ENCODE results near the gene UBE2J2.

Gene UBE2J2

GRCh38 chr1:1267488-1268283 lies 6.0 kb downstream of the UBE2J2 start:
- TF ChIP-seq TAF1 (IDR thresholded peaks at IDR 0.05; ENCODE audit: low read depth) (no peak), CREB1 (IDR thresholded peaks at IDR 0.05; ENCODE audit: low read depth) (no peak), RAD21 (IDR thresholded peaks at IDR 0.05; ENCODE audit: low read depth) (no peak), TCF12 (IDR thresholded peaks at IDR 0.05; ENCODE audit: low read depth) (no peak), FOXM1 (IDR thresholded peaks at IDR 0.05; ENCODE audit: borderline replicate concordance, low read depth) (no peak), YY1 (IDR thresholded peaks at IDR 0.05; ENCODE audit: low read depth) (no peak), CEBPB (IDR thresholded peaks at IDR 0.05) (no peak), MAX (IDR thresholded peaks at IDR 0.05) (no peak), NFIC (IDR thresholded peaks at IDR 0.05) (no peak), TEAD4 (IDR thresholded peaks at IDR 0.05) (no peak), EP300 (IDR thresholded peaks at IDR 0.05; ENCODE audit: borderline replicate concordance) (no peak), ZBTB7A (IDR thresholded peaks at IDR 0.05; ENCODE audit: low read depth) (no peak)
- TF ChIP-seq, protein P1, sequence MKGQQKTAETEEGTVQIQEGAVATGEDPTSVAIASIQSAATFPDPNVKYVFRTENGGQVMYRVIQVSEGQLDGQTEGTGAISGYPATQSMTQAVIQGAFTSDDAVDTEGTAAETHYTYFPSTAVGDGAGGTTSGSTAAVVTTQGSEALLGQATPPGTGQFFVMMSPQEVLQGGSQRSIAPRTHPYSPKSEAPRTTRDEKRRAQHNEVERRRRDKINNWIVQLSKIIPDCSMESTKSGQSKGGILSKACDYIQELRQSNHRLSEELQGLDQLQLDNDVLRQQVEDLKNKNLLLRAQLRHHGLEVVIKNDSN (IDR thresholded peaks at IDR 0.05) = no peak
- TF ChIP-seq, protein P2, sequence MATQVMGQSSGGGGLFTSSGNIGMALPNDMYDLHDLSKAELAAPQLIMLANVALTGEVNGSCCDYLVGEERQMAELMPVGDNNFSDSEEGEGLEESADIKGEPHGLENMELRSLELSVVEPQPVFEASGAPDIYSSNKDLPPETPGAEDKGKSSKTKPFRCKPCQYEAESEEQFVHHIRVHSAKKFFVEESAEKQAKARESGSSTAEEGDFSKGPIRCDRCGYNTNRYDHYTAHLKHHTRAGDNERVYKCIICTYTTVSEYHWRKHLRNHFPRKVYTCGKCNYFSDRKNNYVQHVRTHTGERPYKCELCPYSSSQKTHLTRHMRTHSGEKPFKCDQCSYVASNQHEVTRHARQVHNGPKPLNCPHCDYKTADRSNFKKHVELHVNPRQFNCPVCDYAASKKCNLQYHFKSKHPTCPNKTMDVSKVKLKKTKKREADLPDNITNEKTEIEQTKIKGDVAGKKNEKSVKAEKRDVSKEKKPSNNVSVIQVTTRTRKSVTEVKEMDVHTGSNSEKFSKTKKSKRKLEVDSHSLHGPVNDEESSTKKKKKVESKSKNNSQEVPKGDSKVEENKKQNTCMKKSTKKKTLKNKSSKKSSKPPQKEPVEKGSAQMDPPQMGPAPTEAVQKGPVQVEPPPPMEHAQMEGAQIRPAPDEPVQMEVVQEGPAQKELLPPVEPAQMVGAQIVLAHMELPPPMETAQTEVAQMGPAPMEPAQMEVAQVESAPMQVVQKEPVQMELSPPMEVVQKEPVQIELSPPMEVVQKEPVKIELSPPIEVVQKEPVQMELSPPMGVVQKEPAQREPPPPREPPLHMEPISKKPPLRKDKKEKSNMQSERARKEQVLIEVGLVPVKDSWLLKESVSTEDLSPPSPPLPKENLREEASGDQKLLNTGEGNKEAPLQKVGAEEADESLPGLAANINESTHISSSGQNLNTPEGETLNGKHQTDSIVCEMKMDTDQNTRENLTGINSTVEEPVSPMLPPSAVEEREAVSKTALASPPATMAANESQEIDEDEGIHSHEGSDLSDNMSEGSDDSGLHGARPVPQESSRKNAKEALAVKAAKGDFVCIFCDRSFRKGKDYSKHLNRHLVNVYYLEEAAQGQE (IDR thresholded peaks at IDR 0.05; ENCODE audit: low read depth) = no peak

GRCh38 chr1:1264868-1265272 lies 8.8 kb downstream of the UBE2J2 start:
- TF ChIP-seq RAD21 (IDR thresholded peaks at IDR 0.05; ENCODE audit: low read depth) (peak; percentile 23; the same call in 1 of the 2 replicates), EGR1 (IDR thresholded peaks at IDR 0.05) (no peak), TAF1 (IDR thresholded peaks at IDR 0.05; ENCODE audit: low read depth) (no peak)

GRCh38 chr1:1264026-1264425 lies 9.6 kb downstream of the UBE2J2 start:
- TF ChIP-seq YY1 (IDR thresholded peaks at IDR 0.05; ENCODE audit: low read depth) = no peak
- no peak for TF ChIP-seq CEBPB (IDR thresholded peaks at IDR 0.05)
- no peak for TF ChIP-seq CREB1 (IDR thresholded peaks at IDR 0.05; ENCODE audit: low read depth)
- TF ChIP-seq, protein P1 (IDR thresholded peaks at IDR 0.05) = no peak
- no peak for TF ChIP-seq MAX (IDR thresholded peaks at IDR 0.05)
- no peak for TF ChIP-seq EP300 (IDR thresholded peaks at IDR 0.05; ENCODE audit: borderline replicate concordance)

- no peak for TF ChIP-seq TCF12 (IDR thresholded peaks at IDR 0.05; ENCODE audit: low read depth)
- peak; percentile 60; the same call in 1 of the 2 replicates for TF ChIP-seq CEBPB (IDR thresholded peaks at IDR 0.05)
Measured at GRCh38 chr1:1262758-1263157, 10.9 kb downstream of the UBE2J2 start.

DNA sequence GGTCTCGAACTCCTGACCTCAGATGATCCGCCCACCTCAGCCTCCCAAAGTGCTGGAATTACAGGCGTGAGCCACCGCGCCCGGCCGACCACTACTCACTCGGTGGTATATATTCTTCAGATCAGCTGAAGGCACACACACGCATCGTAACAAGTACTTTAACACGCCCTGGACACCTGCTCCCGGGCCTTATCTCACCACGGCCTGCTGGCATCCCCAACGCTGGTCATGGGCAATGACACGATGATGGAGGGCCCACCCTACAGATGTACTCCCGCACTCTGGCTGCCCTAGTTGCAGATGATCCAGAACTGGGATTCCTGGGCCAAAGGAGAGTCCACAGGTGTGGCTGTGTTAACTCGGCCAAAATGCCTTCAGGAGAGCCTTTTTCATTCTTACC lies 11.6 kb downstream of the UBE2J2 start:
- TF ChIP-seq TAF1 (IDR thresholded peaks at IDR 0.05; ENCODE audit: low read depth) = no peak
- TF ChIP-seq YY1 (IDR thresholded peaks at IDR 0.05; ENCODE audit: low read depth) = no peak

DNA sequence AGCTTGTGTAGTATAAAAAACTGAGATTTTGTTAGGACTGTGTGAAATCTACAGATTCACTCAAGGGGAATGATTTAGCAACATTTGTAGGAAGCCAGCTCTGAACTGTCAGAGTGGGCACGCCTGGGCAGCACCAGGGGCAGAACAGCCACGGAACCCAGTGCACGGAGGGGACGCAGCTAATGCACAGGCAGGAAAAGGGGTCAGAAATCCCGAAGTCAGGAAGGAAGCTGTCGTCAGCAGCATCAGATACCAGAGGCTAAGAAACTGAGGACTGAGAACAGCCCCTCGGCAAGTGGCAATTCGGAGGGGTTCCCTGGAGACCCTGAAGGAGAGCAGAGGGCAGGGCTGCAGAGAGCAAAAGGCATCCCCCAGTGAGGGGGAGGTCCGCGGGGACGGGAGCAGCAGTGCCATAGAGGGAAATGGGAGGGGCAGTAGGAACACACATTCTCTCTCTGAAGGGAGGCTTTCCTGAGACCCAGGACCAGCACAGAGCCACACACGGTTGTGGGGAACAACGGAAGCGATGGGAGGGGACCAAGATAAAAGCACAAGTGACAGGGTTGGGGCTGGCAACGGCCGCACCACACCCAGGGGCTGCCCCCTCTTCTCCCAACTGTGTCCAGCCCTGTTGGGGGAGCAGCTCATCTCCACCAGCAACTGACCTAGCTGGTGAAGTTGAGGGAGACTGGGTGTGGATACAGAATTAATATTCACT lies 12.7 kb downstream of the UBE2J2 start:
- TF ChIP-seq TEAD4 (IDR thresholded peaks at IDR 0.05) (no peak), TCF12 (IDR thresholded peaks at IDR 0.05; ENCODE audit: low read depth) (no peak), CREB1 (IDR thresholded peaks at IDR 0.05; ENCODE audit: low read depth) (no peak), CEBPB (IDR thresholded peaks at IDR 0.05) (no peak), ZBTB7A (IDR thresholded peaks at IDR 0.05; ENCODE audit: low read depth) (no peak), MAX (IDR thresholded peaks at IDR 0.05) (no peak), YY1 (IDR thresholded peaks at IDR 0.05; ENCODE audit: low read depth) (no peak), FOXM1 (IDR thresholded peaks at IDR 0.05; ENCODE audit: borderline replicate concordance, low read depth) (no peak), EGR1 (IDR thresholded peaks at IDR 0.05) (no peak), EP300 (IDR thresholded peaks at IDR 0.05; ENCODE audit: borderline replicate concordance) (no peak), TAF1 (IDR thresholded peaks at IDR 0.05; ENCODE audit: low read depth) (no peak), RAD21 (IDR thresholded peaks at IDR 0.05; ENCODE audit: low read depth) (no peak), NFIC (IDR thresholded peaks at IDR 0.05) (no peak)
- TF ChIP-seq, protein P2 (IDR thresholded peaks at IDR 0.05; ENCODE audit: low read depth) = no peak
- TF ChIP-seq, protein P1 (IDR thresholded peaks at IDR 0.05) = no peak
